Upper lobe of left lung (tissue), 6 donors: Measurements from ENCODE around the gene CDH20. TPM values are rescaled to one million over a fixed set of nuclear protein-coding genes. Genes with fewer than 3 reads are reported as not detected.

ENCODE experiments used
- ATAC-seq, 2 donors: fragments of 200-7000 bp; cut with Tn5 transposase; one replicate each; pipeline ENCODE4 v1.9.1; 2022; ENCODE audit warnings: mild to moderate bottlenecking in 2 of 2, moderate library complexity in 2 of 2; ENCODE audit not compliant: low FRiP score in 2 of 2
- DNase-seq, 2 donors: peaks; one replicate each; pipeline ENCODE4 v3.0.0-alpha.2; 2019 to 2020
- H3K27ac ChIP-seq, 4 donors: fragments of 200-600 bp; sonication (generic); one replicate each; pipeline ENCODE4 v1.5.1; 2016 to 2019
- H3K27me3 ChIP-seq, 4 donors: fragments of 200-600 bp; sonication (generic); one replicate each; pipeline ENCODE4 v1.5.1; 2017 to 2019
- H3K36me3 ChIP-seq, 4 donors: fragments of 200-600 bp; sonication (generic); one replicate each; pipeline ENCODE4 v1.5.1; 2016 to 2019
- H3K4me1 ChIP-seq, 4 donors: fragments of 200-600 bp; sonication (generic); one replicate each; pipeline ENCODE4 v1.5.1; 2018 to 2019
- H3K4me3 ChIP-seq, 4 donors: fragments of 200-600 bp; sonication (generic); one replicate each; pipeline ENCODE4 v1.5.1; 2017 to 2019; ENCODE audit warnings: mild to moderate bottlenecking in 2 of 4, moderate library complexity in 1 of 4
- H3K9me3 ChIP-seq, 4 donors: fragments of 200-600 bp; sonication (generic); one replicate each; pipeline ENCODE4 v1.5.1; 2018 to 2019
- EP300 ChIP-seq, 4 donors: sonication (generic); formaldehyde crosslinking; IDR thresholded peaks; one replicate each; pipeline ENCODE4 v1.5.1; 2017; ENCODE audit warnings: antibody characterized with exemption in 4 of 4, control low read depth in 2 of 4
- POLR2A ChIP-seq, 4 donors: fragments of 450-650 bp; IDR thresholded peaks; one replicate each; pipeline ENCODE4 v1.5.1; 2016 to 2017; ENCODE audit warnings: antibody characterized with exemption in 4 of 4, mild to moderate bottlenecking in 2 of 4
- POLR2AphosphoS5 ChIP-seq, 2 donors: sonication (generic); formaldehyde crosslinking; IDR thresholded peaks; one replicate each; pipeline ENCODE4 v1.5.1; 2017; ENCODE audit warnings: antibody characterized with exemption in 2 of 2
- WGBS, 2 donors: methylation state at CpG; one replicate each; pipeline ENCODE4 v1.1.5; 2017 to 2018; 5-methylcytosine and 5-hydroxymethylcytosine counted together
- total RNA-seq, 6 donors: library from RNA; depleted of rRNA in 4 of 6; stranded (reverse); fragments of >200 nt in 4 of 6; gene quantifications; one replicate each; pipeline versions ENCODE4 v1.1.0 to v1.2.1, GENCODE V29; 2016 to 2021
- TF ChIP-seq, protein P1 (sequence below), 6 experiments: fragments of 450-650 bp in 4 of 6; fragments of 200-600 bp in 2 of 6; sonication (generic) in 2 of 6; IDR thresholded peaks; one replicate each; pipeline ENCODE4 v1.5.1; 2016 to 2019; ENCODE audit warnings: antibody characterized with exemption in 6 of 6
- donor health status: DM: no; HTN: no; CAD: no; lungs with moderate emphysema.
- donor health status: DM: no; HTN: yes; CAD: no; lungs with severe emphysema.

Gene CDH20
- total RNA-seq, 6 donors from 2014 or later, result 0.06 to 0.07 TPM; not detected in 4

DNA sequence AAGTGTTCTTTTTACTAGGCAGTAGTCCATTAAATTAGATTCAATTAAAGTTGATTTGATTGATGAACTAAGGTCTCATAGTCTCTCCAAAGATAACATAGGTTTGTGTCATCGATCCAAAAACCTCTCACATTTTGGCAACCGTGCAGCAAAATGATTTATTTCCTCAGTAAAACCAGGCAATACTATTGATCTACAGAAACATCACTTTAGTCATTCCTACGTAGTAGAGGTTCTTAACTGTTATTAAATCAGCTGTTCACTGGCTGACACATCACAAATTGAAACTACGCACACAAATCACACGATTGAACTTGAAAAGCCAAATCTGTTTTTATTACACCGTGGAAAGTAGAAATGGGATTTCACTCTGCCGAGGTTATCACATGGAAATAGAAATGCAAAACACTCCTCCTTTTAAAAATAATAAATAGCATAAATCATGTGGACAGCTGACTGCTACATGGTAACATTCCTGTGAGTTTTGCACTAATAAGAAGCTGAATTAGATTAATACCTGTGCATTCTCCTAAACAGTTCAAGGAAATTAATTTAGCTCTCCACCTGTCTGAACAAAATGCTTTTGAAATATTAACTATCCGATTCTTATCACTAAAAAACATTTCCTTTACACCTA is 262.5 kb downstream of the CDH20 start:
- Histone ChIP-seq H3K27me3 (no peaks in the 10 kb centered on the region), H3K4me3 (no peak overlapping the region), H3K27ac (no peak overlapping the region), H3K4me1 (peaks cover 0 to 2% (median 0%) of the 10 kb centered on the region in 4 donors), H3K36me3 (no peaks in the 10 kb centered on the region), H3K9me3 (no peaks in the 10 kb centered on the region)
- WGBS, 2 donors, result 46 to 52% methylated on average over 8 of the region's 8 CpGs
- DNase-seq, result no peak
- TF ChIP-seq POLR2AphosphoS5 (IDR thresholded peaks at IDR 0.05), result no peak
- no peak for TF ChIP-seq EP300 (IDR thresholded peaks at IDR 0.05)
- TF ChIP-seq POLR2A (IDR thresholded peaks at IDR 0.05), result no peak
- TF ChIP-seq, protein P1, sequence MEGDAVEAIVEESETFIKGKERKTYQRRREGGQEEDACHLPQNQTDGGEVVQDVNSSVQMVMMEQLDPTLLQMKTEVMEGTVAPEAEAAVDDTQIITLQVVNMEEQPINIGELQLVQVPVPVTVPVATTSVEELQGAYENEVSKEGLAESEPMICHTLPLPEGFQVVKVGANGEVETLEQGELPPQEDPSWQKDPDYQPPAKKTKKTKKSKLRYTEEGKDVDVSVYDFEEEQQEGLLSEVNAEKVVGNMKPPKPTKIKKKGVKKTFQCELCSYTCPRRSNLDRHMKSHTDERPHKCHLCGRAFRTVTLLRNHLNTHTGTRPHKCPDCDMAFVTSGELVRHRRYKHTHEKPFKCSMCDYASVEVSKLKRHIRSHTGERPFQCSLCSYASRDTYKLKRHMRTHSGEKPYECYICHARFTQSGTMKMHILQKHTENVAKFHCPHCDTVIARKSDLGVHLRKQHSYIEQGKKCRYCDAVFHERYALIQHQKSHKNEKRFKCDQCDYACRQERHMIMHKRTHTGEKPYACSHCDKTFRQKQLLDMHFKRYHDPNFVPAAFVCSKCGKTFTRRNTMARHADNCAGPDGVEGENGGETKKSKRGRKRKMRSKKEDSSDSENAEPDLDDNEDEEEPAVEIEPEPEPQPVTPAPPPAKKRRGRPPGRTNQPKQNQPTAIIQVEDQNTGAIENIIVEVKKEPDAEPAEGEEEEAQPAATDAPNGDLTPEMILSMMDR (IDR thresholded peaks at IDR 0.05), result no peak
- ATAC-seq, result no peak

DNA sequence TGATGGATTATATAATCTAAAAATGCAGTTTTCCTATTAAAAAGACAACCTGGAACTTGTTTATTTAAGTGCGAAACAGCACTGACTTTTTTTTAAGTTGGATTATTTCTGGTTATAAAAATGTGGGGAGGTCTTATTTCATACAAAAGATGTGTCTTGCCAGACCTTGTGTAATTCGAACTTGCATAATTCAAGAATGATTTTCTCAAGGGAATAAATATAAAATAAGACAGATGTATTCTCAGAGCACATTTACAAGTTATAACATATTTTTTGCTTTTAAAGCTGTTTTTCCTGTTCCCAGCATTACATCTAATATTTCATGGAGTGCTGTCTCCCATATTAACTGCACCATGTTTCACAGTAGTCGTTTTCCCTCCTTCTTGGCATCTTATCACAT is 263.1 kb downstream of the CDH20 start:
- Histone ChIP-seq H3K27me3 (no peaks in the 10 kb centered on the region), H3K4me3 (no peak overlapping the region), H3K36me3 (no peaks in the 10 kb centered on the region), H3K4me1 (peaks cover 0 to 2% (median 0%) of the 10 kb centered on the region in 4 donors), H3K9me3 (no peaks in the 10 kb centered on the region), H3K27ac (no peak overlapping the region)
- ATAC-seq (no peak), DNase-seq (no peak)
- TF ChIP-seq POLR2A (IDR thresholded peaks at IDR 0.05), result no peak
- no peak for TF ChIP-seq EP300 (IDR thresholded peaks at IDR 0.05)
- TF ChIP-seq, protein P1 (IDR thresholded peaks at IDR 0.05), result no peak
- no peak for TF ChIP-seq POLR2AphosphoS5 (IDR thresholded peaks at IDR 0.05)
- WGBS, 2 donors, result 65 to 67% methylated on average over 3 of the region's 3 CpGs

DNA sequence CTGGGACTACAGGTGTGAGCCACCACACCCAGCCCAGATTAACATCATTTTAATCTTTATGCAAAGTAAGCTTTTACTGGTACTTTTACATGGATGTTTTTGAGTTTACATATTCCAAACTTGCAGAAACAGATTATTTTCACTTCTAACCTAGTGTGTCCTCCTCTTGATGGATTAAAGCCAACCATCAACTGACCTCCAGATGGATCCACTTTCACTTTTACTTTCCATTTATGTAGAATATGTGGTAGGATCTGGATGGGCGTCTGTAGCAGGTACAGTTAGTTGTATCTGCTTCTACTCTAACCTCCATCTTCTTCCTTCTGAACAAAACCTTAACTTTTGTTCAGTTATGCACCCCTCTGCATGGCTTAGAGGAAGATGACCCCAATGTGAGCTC is 264.1 kb downstream of the CDH20 start:
- H3K27me3 ChIP-seq, result no peaks in the 10 kb centered on the region
- no peak for TF ChIP-seq EP300 (IDR thresholded peaks at IDR 0.05)
- TF ChIP-seq, protein P1 (IDR thresholded peaks at IDR 0.05), result no peak
- no peak for TF ChIP-seq POLR2AphosphoS5 (IDR thresholded peaks at IDR 0.05)
- no peak for TF ChIP-seq POLR2A (IDR thresholded peaks at IDR 0.05)
- H3K36me3 ChIP-seq, result no peaks in the 10 kb centered on the region
- ATAC-seq, result no peak
- H3K4me1 ChIP-seq, result peaks cover 0 to 7% (median 1%) of the 10 kb centered on the region in 4 donors
- no peaks in the 10 kb centered on the region for H3K9me3 ChIP-seq
- H3K4me3 ChIP-seq, result no peak overlapping the region
- H3K27ac ChIP-seq, result no peak overlapping the region
- DNase-seq, result no peak
- 56 to 78% methylated on average over 1 of the region's 1 CpG for WGBS, 2 donors

- H3K4me1 ChIP-seq, result peaks cover 0 to 11% (median 4%) of the 10 kb centered on the region in 4 donors
- no peak for ATAC-seq
- no peaks in the 10 kb centered on the region for H3K27me3 ChIP-seq
- H3K27ac ChIP-seq, result no peak overlapping the region
- H3K4me3 ChIP-seq, result no peak overlapping the region
- no peaks in the 10 kb centered on the region for H3K36me3 ChIP-seq
- WGBS, 2 donors, result 87 to 89% methylated on average over 4 of the region's 4 CpGs
- H3K9me3 ChIP-seq, result no peaks in the 10 kb centered on the region
- TF ChIP-seq POLR2AphosphoS5 (IDR thresholded peaks at IDR 0.05), result no peak
- TF ChIP-seq, protein P1 (IDR thresholded peaks at IDR 0.05), result no peak
- TF ChIP-seq EP300 (IDR thresholded peaks at IDR 0.05), result no peak
- TF ChIP-seq POLR2A (IDR thresholded peaks at IDR 0.05), result no peak
- DNase-seq, result no peak
These were observed 267.2 kb downstream of the CDH20 start for GRCh38 chr18:61600422-61600821.

DNA sequence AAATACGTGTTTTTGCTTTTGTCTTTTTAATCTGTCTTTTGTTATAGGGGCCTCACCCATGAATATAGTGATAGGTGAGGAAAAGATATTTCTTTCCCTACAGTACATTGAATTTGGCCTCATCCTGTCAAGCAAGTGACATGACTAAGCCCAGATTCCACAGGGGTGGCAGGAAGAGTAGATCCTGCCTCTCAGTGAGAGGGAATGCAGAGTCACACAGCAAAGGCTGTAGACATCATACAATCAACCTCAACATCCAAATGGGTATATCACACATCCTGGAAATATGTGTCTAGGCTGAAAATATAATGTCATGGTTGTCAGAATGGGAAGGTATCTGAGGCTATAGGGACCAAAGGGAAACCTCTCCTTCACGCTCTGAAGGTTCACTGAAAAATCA is 269.6 kb downstream of the CDH20 start:
- no peak overlapping the region for H3K27ac ChIP-seq
- no peaks in the 10 kb centered on the region for H3K27me3 ChIP-seq
- H3K36me3 ChIP-seq, result no peaks in the 10 kb centered on the region
- TF ChIP-seq, protein P1 (IDR thresholded peaks at IDR 0.05), result no peak
- no peak for TF ChIP-seq POLR2A (IDR thresholded peaks at IDR 0.05)
- no peaks in the 10 kb centered on the region for H3K9me3 ChIP-seq
- ATAC-seq (no peak), DNase-seq (no peak)
- H3K4me3 ChIP-seq, result no peak overlapping the region
- peaks cover 9 to 32% (median 19%) of the 10 kb centered on the region in 4 donors for H3K4me1 ChIP-seq
- WGBS, 2 donors, result 93 to 97% methylated on average over 2 of the region's 2 CpGs
